H54 (cell line): Measurements from ENCODE around the gene NYNRIN.
"Not testable (repeated sequence)": the region's sequence is repeated elsewhere in the genome, so short reads cannot be mapped to it uniquely, and the experiment has no call there.

Source experiments
- DNase-seq: peaks from one replicate; pipeline ENCODE4 v3.0.0; 2011; ENCODE audit warnings: low spot score, mixed read lengths; ENCODE audit not compliant: insufficient read length
- FAIRE-seq: peaks from 3 replicates; lab custom pipeline; 2011; peaks lifted over from hg19 to GRCh38; lab: Jason Lieb, UNC
- POLR2A ChIP-seq: IDR thresholded peaks from 2 replicates; pipeline ENCODE4 v1.6.1; 2011; ENCODE audit warnings: low read depth, mild to moderate bottlenecking, low read length

The NYNRIN gene

GRCh38 chr14:24398653-24399446, at the start of gene NYNRIN:
NYNRIN (plus strand) TSS chr14:24399003; CDS start chr14:24399247, 244 bp downstream.
- FAIRE-seq = no peak
- DNase-seq = no peak

GRCh38 chr14:24349742-24350141, 49.1 kb upstream of the NYNRIN start:
- no peak for DNase-seq
- FAIRE-seq = no peak
- TF ChIP-seq POLR2A = no peak

More at GRCh38 chr14:24398653-24399446, at the start of gene NYNRIN:
- TF ChIP-seq POLR2A = no peak

GRCh38 chr14:24351517-24351916, 47.3 kb upstream of the NYNRIN start:
- no peak for TF ChIP-seq POLR2A
- no peak for FAIRE-seq
- no peak for DNase-seq

GRCh38 chr14:24353559-24354481, 45.0 kb upstream of the NYNRIN start:
- no peak for DNase-seq
- TF ChIP-seq POLR2A = no peak
- FAIRE-seq = no peak

- DNase-seq, FAIRE-seq: not testable (repeated sequence)
Observed at GRCh38 chr14:24354482-24354825, 44.3 kb upstream of the NYNRIN start.

- TF ChIP-seq POLR2A = no peak
- FAIRE-seq (no peak), DNase-seq (no peak)
Observed at GRCh38 chr14:24355009-24355408, 43.8 kb upstream of the NYNRIN start.

GRCh38 chr14:24356208-24356607, 42.6 kb upstream of the NYNRIN start:
- DNase-seq = no peak
- TF ChIP-seq POLR2A = no peak
- FAIRE-seq = no peak

GRCh38 chr14:24360281-24360680, 38.5 kb upstream of the NYNRIN start:
- no peak for DNase-seq
- no peak for FAIRE-seq
- no peak for TF ChIP-seq POLR2A

GRCh38 chr14:24361326-24361725, 37.5 kb upstream of the NYNRIN start:
- DNase-seq = no peak
- TF ChIP-seq POLR2A = no peak
- FAIRE-seq = no peak

GRCh38 chr14:24362241-24362960, 36.4 kb upstream of the NYNRIN start:
- DNase-seq (no peak), FAIRE-seq (no peak)
- no peak for TF ChIP-seq POLR2A

- no peak for FAIRE-seq
- DNase-seq = no peak
- TF ChIP-seq POLR2A = no peak
Observed at GRCh38 chr14:24363401-24363800, 35.4 kb upstream of the NYNRIN start.

GRCh38 chr14:24364841-24365240, 34.0 kb upstream of the NYNRIN start:
- DNase-seq (no peak), FAIRE-seq (no peak)
- TF ChIP-seq POLR2A = no peak

- TF ChIP-seq POLR2A = no peak
- DNase-seq (no peak), FAIRE-seq (no peak)
Observed at GRCh38 chr14:24365600-24366412, 33.0 kb upstream of the NYNRIN start.
